Measurements from ENCODE around the gene EVC2. TPM values are rescaled to one million over a fixed set of nuclear protein-coding genes. Genes with fewer than 3 reads are reported as not detected.

Gene EVC2
- total and polyA plus RNA-seq, 10 of the 15 experiments (the other 5 are each of a cell fraction or from before 2014, with no cell fraction given) = 0.34 to 10.4 (median 5.6) TPM

- in situ Hi-C loops (cut with MboI) = no loop called here
- POLR2A ChIA-PET = interaction anchor here (0.8 kb wide), 1 partner anchor 13 kb away, joined by 3 read pairs; no protein-coding TSS in a partner anchor
- BruUV-seq (replicated peaks) = no TSS peak
- H4K20me1 ChIP-seq (ENCODE audit: control insufficient read depth, insufficient read depth) = no peaks in the 10 kb centered on the region
- no peak overlapping the region; the same call in 1 of the 2 replicates for H2AFZ ChIP-seq (ENCODE audit: control insufficient read depth, low read depth, low read length)
- H3K4me1 ChIP-seq (ENCODE audit: control insufficient read depth, insufficient read depth, low read length) = peaks cover 5% of the 10 kb centered on the region
- no peak overlapping the region for H3K4me3 ChIP-seq
- no peaks in the 10 kb centered on the region for H3K27me3 ChIP-seq (replicated peaks in 1 of 2; ENCODE audit: control insufficient read depth in 2 of 2, insufficient read depth in 2 of 2, low read length in 1 of 2)
- no peaks in the 10 kb centered on the region for H3K36me3 ChIP-seq (ENCODE audit: control insufficient read depth in 2 of 2, insufficient read depth in 2 of 2, low read length in 1 of 2)
- DNase-seq (ENCODE audit: low read depth, low spot score) (no peak), FAIRE-seq (no peak), ATAC-seq (no peak)
- no peaks in the 10 kb centered on the region; the same call in 2 of the 3 replicates for H3K9me3 ChIP-seq (replicated peaks; ENCODE audit: control insufficient read depth, insufficient read depth, low read length)
- H3K4me2 ChIP-seq (ENCODE audit: control insufficient read depth, insufficient read depth) = peak overlapping the region; percentile 54; the same call in 1 of the 2 replicates
- peaks cover 10% of the 10 kb centered on the region for H3K79me2 ChIP-seq (ENCODE audit: control insufficient read depth, insufficient read depth, low read length)
- SMC1A ChIA-PET (ENCODE audit: uncharacterized antibody, unreplicated experiment) = interaction anchor here (1.1 to 2.7 kb wide), 2 partner anchors 9 to 24 kb away, joined by 3 to 10 read pairs; no protein-coding TSS in a partner anchor
- CTCF ChIA-PET = interaction anchor here (1.7 kb wide), 1 partner anchor 12 kb away, joined by 3 read pairs; no protein-coding TSS in a partner anchor
- 33% methylated on average over 8 of the region's 8 CpGs for WGBS (ENCODE audit: insufficient coverage, insufficient replicate concordance, low lambda C conversion rate, missing lambda C conversion rate)
- no peak overlapping the region for H3K27ac ChIP-seq (ENCODE audit: control insufficient read depth, insufficient read depth)
- no peak overlapping the region for H3K9ac ChIP-seq (ENCODE audit: control insufficient read depth, insufficient read depth, low read length)
- RAD21 ChIA-PET (ENCODE audit: unreplicated experiment) = interaction anchor here (0.9 kb wide), 1 partner anchor 309 kb away, joined by 3 read pairs; no protein-coding TSS in a partner anchor
- TF ChIP-seq NFYB (IDR thresholded peaks at IDR 0.05; ENCODE audit: insufficient read depth, low read depth, low read length) = no peak
- no peak for TF ChIP-seq JUNB (IDR thresholded peaks at IDR 0.05)
- TF ChIP-seq FOS (IDR thresholded peaks at IDR 0.05; ENCODE audit: borderline replicate concordance, extremely low read depth, insufficient read length) = no peak
- no peak for TF ChIP-seq E2F4 (IDR thresholded peaks at IDR 0.05; ENCODE audit: low read depth, low read length)
- no peak for TF ChIP-seq YBX1 (IDR thresholded peaks at IDR 0.05)
- no peak for TF ChIP-seq STAT3 (IDR thresholded peaks at IDR 0.05; ENCODE audit: low read depth, low read length)
- no peak for TF ChIP-seq NR2C1 (IDR thresholded peaks at IDR 0.05)
- no peak for TF ChIP-seq POU2F2 (IDR thresholded peaks at IDR 0.05; ENCODE audit: borderline replicate concordance, low read depth, low read length)
- no peak for TF ChIP-seq WRNIP1 (IDR thresholded peaks at IDR 0.05; ENCODE audit: borderline replicate concordance, low read depth, low read length)
- TF ChIP-seq ETV6 (conservative IDR thresholded peaks at IDR 0.05 in 1 of 2, IDR thresholded peaks at IDR 0.05 in 1 of 2; ENCODE audit: borderline replicate concordance in 1 of 2, low read depth in 1 of 2) = no peak
- intact Hi-C loops (cut with micrococcal nuclease; ENCODE audit: unreplicated experiment) = no loop called here
Measured at GRCh38 chr4:5709207-5709575, 832 bp upstream of the EVC2 start.

Measured in GM12878 (cell line).